Stimulated activated naive CD4-positive, alpha-beta T cell treated with Interleukin-2 at 50 U/mL for 16 hours (primary cell): ENCODE data around the gene LMCD1.

ENCODE experiments used
- DNase-seq: peaks from one replicate; lab custom pipeline; 2025; lab: John Stamatoyannopoulos, UW

LMCD1 gene

GRCh38 chr3:8536096-8537056 lies 34.8 kb downstream of the LMCD1 start:
- DNase-seq, result no peak

- DNase-seq, result no peak
Observed at GRCh38 chr3:8537440-8537839, 35.8 kb downstream of the LMCD1 start.

GRCh38 chr3:8538223-8538622 lies 36.6 kb downstream of the LMCD1 start:
- DNase-seq, result no peak

DNA sequence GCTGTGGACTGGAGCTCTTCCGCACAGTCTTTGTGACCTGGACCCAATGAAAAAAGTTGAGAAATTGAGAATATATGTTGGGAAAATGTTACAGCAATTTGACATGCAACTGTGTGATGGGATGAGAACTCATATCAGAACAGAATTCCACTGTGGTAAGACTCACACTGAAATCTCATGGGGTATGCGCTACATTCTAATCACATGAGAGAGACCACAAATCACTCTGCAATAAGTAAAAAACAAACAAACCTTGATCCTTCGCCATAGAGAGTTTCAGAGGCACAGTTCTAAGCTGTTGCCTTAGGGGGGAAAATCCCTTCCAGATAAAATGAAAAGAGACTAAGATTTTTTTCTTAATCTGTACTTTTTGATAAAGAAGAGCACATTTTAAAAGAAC lies 37.3 kb downstream of the LMCD1 start:
- no peak for DNase-seq

DNA sequence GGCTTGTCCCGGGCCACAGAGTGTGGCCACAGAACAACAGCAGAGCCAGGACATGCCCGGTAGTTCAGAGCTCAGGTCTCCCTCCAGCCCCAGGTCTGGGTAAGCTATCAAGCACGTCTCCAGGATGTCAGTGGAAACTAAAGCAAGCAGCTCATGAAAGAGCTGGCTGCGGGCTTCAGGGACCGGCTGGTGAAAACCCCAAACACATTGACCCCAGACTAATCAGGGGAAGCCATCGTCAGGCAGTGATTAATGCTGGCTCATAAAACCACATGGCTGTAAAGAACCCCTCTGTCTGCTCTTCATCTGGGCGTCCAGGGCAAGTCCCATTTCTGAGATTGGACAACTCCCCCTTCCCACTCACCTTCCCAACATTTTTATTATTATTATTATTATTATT lies 37.8 kb downstream of the LMCD1 start:
- no peak for DNase-seq

DNA sequence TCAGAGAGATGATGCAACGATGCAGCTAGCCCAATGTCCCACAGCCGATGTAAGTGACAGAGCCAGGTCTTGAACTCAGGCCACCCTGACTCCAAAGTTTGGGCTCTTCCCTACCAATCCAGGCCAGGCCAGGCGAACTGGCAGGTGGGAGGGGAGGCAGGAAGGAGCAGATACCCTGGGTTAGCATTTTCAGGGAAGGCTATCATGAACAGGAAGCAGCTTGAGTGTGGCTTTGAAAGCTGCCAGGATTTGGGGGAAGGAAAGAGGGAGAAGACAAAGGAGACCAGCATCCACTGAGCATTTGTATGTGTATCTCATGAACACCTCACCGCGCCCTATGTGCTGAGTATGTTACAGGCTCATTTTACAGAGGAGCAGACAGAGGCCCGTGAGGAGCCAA lies 38.8 kb downstream of the LMCD1 start:
- no peak for DNase-seq

DNA sequence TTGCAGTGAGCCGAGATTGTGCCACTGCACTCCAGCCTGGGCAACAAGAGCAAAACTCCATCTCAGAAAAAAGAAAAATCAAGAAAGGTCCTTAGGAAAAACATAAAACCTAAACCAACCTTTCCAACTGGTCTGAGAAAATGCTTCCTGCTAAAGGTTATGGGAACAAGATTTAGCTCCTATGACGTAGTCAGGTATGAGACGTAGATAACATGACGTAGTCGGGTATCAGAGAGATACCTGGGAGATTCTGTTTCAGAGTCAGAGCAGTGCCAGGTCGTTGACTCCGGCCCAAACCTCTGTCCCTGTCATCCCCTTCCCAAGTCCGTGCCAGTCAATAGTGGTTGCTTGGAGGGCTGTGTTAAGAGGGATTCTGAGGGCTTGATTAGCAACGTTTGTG lies 39.9 kb downstream of the LMCD1 start:
- no peak for DNase-seq

- DNase-seq, result no peak
Observed at GRCh38 chr3:8542190-8543135, 40.8 kb downstream of the LMCD1 start.

DNA sequence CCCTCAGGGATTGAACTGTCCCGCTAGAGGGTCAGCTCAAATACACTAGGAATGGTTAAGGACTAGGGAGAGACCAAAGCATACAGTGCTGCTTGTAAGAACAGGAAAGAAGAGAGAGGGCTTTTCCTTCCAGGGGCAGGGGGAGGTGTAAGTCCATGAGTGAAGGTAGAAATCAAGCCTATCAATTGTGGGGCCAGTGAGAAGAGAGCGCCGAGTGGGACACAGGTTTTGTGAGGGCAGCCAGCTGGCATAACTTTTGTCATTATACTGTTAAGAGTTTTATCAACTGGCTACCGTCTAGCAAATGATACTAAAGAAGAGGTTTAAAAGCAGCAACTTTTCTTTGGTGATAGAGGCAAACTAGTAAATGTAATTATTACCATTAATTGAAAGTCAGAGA lies 45.0 kb downstream of the LMCD1 start:
- DNase-seq, result no peak

- DNase-seq, result no peak
Observed at GRCh38 chr3:8548502-8549275, 47.1 kb downstream of the LMCD1 start.

GRCh38 chr3:8549354-8549753 lies 47.7 kb downstream of the LMCD1 start:
- DNase-seq, result no peak

GRCh38 chr3:8550611-8551010 lies 49.0 kb downstream of the LMCD1 start:
- DNase-seq, result no peak

DNA sequence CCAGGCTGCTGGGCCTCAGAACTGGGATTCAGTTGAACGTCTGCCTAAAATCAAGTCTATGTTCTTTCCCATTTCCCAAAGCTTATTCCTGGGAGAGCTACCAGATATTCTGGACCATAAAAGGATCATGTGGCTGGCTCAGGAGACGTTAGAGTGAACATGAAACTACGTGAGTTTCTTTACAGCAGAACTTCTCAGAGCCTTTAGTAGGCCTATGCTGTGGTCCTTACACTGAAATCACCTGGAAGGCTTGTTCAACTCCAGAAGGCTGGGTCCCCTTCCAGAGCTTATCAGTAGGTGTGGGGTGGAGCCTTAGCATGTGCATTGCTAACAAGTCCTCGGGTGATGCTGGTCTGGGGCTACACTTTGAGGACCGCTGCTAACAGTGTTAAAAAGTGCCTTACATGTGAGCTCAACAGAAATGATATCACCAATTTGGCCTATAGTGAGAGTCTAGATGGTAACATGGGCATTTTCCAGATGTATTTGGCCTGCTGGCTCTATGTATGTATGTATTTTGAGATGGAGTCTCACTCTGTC lies 50.7 kb downstream of the LMCD1 start:
- DNase-seq, result no peak

- no peak for DNase-seq
Observed at GRCh38 chr3:8553405-8553804, 51.8 kb downstream of the LMCD1 start.

- DNase-seq, result no peak
Observed at GRCh38 chr3:8554696-8555095, 53.1 kb downstream of the LMCD1 start.

DNA sequence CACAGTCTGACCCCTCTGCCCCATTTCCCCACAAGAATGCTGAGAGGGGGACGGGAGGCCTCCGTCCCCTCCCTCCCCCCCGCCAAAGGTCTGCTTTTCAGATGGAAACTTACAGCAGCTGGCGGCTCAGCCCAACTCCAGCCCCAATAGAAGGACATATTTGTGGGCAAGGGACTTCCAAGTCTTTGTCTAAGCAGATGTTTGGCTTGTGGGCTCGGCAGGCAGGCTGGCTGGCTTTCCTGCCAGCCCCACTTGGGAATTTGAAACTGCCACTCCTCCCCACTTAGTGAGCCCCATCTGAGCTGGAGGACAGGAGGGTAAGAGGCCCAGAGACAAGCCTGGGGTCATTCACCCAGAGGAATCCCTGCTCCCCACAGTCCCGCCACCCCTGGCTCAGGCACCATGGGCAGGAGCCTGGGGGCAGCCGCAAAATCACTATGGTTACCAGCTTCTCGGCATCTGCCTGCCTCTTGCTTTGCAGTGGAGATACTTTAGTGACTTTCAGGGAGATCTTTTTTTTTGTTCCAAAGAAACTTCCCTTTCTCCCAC lies 53.6 kb downstream of the LMCD1 start:
- DNase-seq, result no peak

- DNase-seq, result no peak
Observed at GRCh38 chr3:8555725-8556472, 54.3 kb downstream of the LMCD1 start.

DNA sequence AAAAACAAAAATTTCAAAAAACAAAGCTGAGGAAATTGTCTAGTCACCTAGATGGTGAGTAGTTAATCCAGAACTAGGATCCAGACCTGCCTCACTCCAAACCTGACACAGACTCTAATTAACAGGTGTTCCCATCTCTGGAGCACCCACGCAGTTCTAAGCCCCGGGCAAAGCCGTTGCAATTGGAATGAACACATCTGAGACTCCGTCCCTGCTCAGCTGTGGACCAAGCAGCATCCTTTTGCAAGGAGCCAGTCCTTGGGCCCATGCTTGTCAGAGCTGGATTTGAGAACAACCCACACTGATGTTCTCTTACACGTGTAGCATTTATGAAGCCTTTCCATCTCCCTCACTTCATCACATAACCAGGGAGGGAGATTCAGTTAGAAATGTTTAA lies 54.8 kb downstream of the LMCD1 start:
- no peak for DNase-seq

- no peak for DNase-seq
Observed at GRCh38 chr3:8557298-8557697, 55.7 kb downstream of the LMCD1 start.

GRCh38 chr3:8558645-8559044 lies 57.0 kb downstream of the LMCD1 start:
- DNase-seq, result no peak

GRCh38 chr3:8559351-8559750 lies 57.7 kb downstream of the LMCD1 start:
- DNase-seq, result no peak
